GM10266 (cell line): ENCODE results near the gene ACVR1.

Source experiments
- DNase-seq: peaks from one replicate; pipeline ENCODE4 v3.0.0; 2012; ENCODE audit errors: extremely low spot score
- TF ChIP-seq, protein P1 (sequence below): IDR thresholded peaks from 2 replicates; pipeline ENCODE4 v1.5.1; 2012; ENCODE audit warnings: mild to moderate bottlenecking, low read depth; ENCODE audit not compliant: control insufficient read depth, insufficient read depth; ENCODE audit errors: missing control alignments

Gene ACVR1

DNA sequence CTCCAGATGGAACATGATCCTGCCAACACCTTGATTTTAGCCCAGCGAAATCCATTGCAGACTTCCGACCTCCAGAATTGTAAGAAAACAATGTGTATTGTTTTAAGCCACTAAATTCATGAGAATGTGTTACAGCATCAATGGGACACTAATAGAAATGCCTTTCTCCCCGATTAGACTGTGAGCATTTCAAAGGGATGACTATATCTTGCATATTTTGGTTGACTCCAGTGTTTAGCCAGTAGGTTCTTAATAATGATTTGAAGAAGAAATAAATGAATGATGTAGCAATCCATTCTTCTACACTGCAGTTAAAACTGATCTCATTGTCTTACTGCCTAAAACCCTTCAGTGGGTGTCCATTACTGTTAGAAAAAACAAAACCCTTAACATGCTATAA is 180.1 kb downstream of the ACVR1 start:
- DNase-seq: no peak
- TF ChIP-seq, protein P1, sequence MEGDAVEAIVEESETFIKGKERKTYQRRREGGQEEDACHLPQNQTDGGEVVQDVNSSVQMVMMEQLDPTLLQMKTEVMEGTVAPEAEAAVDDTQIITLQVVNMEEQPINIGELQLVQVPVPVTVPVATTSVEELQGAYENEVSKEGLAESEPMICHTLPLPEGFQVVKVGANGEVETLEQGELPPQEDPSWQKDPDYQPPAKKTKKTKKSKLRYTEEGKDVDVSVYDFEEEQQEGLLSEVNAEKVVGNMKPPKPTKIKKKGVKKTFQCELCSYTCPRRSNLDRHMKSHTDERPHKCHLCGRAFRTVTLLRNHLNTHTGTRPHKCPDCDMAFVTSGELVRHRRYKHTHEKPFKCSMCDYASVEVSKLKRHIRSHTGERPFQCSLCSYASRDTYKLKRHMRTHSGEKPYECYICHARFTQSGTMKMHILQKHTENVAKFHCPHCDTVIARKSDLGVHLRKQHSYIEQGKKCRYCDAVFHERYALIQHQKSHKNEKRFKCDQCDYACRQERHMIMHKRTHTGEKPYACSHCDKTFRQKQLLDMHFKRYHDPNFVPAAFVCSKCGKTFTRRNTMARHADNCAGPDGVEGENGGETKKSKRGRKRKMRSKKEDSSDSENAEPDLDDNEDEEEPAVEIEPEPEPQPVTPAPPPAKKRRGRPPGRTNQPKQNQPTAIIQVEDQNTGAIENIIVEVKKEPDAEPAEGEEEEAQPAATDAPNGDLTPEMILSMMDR: no peak

DNA sequence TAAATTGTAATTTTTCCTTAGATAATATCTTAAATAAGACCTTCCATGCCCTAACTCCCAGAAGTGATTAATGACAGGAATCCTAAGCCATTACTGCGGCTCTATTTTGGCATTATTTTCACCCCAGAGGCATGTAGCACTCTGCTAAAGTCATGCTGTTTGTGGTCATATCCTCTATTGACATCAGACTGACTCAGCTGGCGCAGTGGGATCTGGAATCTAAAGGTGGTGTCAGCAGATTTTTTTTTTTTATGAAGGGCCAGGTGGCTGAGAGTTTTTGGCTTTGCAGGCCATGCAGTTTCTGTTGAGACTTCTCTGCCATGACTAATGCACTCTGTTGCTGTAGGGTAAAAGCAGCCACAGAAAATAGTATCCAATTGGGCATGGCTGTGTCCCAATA is 183.4 kb downstream of the ACVR1 start:
- no peak for DNase-seq
- TF ChIP-seq, protein P1: no peak

DNA sequence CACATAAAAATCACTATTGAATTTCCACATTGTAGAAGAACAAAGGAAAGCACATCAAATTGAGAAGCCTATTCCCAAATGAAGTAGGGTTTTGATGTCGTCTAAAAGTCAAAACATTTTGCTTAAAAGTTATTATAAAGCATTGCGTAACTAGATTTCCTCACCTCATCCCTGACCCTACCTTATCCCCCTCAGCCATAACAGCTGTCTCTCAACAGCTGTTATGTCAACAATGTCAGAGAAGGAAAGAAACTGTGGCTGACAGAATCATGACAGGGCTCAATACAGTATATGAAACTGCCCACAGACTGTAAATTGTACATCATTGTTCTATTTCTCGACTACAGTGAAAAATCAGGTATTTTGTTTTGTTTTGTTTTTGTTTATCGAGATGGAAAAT is 184.4 kb downstream of the ACVR1 start:
- TF ChIP-seq, protein P1: no peak

DNA sequence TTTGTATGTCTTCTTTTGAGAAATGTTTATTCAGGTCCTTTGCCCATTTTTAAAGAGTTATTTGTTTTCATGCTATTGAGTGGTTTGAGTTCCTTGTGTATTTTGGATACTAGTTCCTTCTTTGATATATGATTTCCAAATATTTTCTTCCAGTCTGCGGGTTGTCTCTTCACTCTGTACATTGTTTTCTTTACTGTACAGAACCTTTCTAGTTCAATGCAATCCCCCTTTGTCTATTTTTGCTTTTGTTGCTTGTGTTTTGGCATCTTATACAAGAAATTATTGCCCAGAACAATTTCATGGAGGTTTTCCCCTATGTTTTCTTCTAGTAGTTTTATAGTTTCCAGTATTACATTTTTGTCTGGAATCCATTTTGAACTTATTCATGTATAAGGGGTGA is 185.0 kb downstream of the ACVR1 start:
- no peak for DNase-seq
- TF ChIP-seq, protein P1: no peak

More for the DNA sequence above, 184.4 kb downstream of the ACVR1 start:
- no peak for DNase-seq
